ENCODE results near the gene KIAA1755.

DNA sequence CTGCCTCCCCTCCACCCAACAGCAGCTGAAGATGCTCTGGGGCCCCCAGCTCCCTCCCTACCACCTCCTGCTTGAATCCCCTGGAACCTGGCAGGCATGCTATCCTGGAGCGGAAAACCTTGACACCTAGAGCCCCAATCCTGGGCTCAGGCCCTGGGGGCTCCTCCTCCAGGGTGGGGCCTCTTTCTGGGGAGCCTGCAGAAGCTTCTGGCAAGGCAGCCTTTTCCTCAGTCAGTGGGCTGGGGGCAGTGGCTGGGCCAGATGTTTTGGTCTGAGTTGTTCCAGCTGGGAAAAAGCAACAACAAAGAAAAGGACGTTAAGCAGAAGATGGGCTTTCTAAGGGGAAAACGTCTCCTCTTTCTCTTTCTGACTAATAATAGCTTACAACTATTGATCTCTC, 21.1 kb downstream of the KIAA1755 start:
- TF ChIP-seq, protein P1, sequence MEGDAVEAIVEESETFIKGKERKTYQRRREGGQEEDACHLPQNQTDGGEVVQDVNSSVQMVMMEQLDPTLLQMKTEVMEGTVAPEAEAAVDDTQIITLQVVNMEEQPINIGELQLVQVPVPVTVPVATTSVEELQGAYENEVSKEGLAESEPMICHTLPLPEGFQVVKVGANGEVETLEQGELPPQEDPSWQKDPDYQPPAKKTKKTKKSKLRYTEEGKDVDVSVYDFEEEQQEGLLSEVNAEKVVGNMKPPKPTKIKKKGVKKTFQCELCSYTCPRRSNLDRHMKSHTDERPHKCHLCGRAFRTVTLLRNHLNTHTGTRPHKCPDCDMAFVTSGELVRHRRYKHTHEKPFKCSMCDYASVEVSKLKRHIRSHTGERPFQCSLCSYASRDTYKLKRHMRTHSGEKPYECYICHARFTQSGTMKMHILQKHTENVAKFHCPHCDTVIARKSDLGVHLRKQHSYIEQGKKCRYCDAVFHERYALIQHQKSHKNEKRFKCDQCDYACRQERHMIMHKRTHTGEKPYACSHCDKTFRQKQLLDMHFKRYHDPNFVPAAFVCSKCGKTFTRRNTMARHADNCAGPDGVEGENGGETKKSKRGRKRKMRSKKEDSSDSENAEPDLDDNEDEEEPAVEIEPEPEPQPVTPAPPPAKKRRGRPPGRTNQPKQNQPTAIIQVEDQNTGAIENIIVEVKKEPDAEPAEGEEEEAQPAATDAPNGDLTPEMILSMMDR (IDR thresholded peaks at IDR 0.05): no peak
- no peak for TF ChIP-seq ZFX (IDR thresholded peaks at IDR 0.05; ENCODE audit: borderline replicate concordance)
